ENCODE results near the gene CST2.
"Not testable (repeated sequence)": the region's sequence is repeated elsewhere in the genome, so short reads cannot be mapped to it uniquely, and the experiment has no call there.

Gene CST2

DNA sequence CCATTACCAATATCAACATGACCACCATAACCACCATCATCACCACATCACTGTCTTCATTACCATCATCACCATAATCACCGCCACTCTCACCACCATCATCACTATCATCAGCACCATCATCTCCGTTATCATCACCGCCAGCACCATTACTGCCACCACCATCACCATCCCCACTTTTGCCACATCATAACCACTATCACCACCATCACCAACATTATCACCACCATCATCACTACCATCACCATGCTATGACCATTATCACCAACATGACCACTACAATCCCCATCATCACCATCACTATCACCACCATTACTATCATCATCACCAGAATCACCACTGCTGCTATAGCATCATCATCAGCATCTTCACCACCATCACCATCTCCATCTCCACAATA, 25.7 kb downstream of the CST2 start:
- DNase-seq = no peak

DNA sequence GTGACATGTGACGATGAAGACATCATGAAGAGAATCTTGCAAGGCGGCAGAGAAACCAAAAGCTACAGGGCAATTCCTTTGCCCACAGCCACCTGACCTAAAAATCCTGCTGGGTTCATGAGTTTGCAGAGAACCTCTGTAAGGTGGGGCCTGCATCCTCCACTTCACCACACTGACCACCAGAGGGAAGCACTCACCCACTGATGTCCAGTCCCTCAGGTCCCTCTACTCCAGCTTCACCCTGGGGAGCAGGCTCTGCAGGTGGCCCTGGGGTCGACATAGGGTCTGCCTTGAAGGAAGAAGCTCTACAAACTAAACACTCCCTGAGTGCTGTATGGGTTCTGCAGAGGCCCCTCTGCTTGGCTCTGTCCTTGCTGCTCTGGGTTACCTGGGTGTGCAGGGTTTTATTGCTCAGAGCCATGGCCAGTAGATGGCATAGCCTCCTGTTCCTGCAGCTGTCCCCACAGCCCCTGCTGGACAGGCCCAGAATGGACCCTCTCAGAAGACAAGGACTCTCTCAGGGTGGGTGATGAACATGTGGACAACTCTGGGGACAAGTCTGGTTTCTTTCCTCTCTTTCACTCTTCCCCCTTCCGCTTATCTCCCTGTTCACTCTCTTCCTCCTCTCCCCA, 27.2 kb downstream of the CST2 start:
- peak; percentile 68 for DNase-seq

DNA sequence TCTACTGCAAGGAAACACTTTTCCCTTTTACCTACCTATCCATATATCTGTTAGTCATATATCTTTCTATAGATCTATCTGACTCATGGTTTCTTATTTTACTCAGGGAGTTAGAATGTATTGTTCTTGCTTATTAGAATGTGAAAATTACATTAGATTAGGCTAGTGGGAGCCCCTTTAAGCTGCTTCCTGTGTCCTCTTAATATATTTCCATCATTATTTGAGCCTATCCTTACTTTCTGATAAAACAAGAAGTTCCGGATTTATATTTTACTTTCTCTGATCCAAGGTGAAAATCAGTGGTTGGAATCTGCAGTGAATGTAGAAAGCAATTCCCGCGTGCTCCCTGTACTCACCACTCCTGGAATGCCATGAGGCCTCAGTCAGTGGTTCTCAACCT, 31.0 kb downstream of the CST2 start:
- no peak for DNase-seq

GRCh38 chr20:23794841-23795240, 31.7 kb downstream of the CST2 start:
- no peak for DNase-seq

DNA sequence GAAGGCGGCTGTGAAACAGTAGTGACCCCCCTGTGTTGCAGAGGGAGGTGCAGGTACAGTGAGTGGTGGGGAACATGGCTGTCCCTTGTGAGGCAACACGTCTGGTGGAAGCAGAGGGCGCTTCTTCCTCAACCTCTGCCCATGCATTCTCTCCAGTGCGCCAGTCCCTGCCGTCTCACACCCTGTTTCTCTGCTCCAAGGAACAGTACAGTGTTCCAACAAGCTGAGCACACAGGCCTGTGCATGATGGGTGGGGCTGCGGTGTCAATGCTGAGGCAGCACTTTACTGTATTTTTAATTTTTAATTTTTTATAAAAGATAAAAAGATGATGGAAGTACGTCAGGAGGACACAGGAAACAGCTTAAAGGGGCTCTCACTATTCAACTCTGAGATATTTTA, 32.5 kb downstream of the CST2 start:
- DNase-seq = no peak

- DNase-seq = no peak
These were observed 43.1 kb downstream of the CST2 start for GRCh38 chr20:23783447-23783846.

DNA sequence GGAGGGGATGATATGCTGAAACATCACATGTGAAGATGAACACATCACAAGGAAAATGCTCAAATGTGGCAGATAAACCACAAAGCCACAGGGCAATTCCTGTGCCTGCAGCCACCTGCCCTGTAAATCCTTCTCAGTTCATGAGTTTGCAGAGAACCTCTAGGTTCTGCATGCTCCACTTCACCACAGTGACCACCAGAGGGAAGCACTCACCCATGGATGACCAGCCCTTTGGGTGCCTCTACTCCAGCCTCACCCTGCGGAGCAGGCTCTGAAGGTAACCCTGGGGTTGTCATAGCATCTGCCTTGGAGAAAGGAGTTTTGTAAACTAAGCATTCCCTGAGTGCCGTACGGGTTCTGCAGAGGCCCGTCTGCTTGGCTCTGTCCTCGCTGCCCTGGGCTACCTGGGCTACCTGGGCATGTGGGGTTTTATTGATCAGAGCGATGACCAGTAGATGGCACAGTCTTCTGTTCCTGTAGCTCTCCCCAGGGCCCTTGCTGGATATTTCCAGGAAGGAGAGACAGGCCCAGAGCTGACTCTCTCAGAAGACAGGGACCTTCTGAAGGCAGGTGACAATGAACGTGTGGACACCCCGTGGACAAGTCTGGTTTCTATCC, 44.1 kb downstream of the CST2 start:
- DNase-seq = peak; percentile 62

- DNase-seq = not testable (repeated sequence)
These were observed 47.9 kb downstream of the CST2 start for GRCh38 chr20:23778676-23779075.

GRCh38 chr20:23777380-23777779, 49.1 kb downstream of the CST2 start:
- DNase-seq = not testable (repeated sequence)

DNA sequence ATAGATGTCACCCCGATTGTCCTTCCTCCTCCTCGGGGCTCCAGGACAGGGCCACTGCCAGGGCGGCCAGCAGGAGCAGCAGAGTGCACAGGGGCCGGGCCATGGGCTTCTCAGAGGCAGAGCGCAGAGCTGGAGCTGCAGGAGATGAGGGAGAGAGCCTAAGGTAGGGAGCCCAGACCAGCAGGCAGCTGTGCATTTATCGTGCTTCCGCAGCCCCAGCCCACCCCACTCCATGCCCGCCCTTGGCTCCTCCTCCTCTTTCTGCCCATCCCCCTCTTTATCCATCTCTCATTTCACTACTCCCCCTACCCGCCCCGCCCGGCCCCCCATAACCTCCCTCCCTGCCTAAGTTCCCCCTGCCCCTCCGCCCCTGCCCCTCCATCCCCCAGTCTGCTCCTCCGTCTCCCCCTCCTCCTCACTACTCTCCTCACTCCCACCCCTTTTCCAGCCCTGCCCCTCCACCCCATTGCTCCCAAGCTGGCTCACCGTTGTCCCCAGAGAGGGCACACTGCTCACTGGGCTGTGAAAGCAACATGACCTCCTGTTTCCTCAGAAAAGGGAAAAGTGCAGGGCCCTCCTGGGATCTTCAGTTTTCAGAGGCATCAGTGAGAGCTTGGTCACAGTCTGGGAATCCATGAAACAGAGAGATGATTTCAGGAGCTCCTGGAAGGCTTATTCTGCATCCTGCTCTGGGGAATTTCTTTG, 50.3 kb downstream of the CST2 start:
- peak; percentile 27 for DNase-seq

DNA sequence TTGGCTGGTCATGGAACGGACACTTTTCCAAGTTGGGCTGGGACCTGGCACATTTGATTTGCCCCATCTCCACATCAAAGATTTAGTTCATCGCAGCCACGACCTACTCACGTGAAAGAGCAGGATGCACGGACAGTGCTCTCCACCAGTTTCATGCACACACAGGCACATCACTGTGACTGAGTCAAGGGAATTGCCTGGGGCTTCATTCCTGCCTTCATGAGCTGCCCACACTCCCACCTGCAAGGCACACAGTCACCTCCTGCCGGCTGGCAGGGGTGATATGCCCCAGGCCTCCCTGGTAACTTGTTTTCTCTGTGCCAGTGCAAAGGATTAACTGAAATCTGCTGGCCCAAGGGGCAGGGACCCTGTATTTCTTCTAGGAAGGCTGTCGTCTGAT, 52.4 kb downstream of the CST2 start:
- DNase-seq = no peak

Data from NCI-H82 (cell line).